ENCODE measurements around the gene TPD52L1.
"Not testable (repeated sequence)": the region's sequence is repeated elsewhere in the genome, so short reads cannot be mapped to it uniquely, and the experiment has no call there.

The TPD52L1 gene

GRCh38 chr6:125144822-125145221 lies 8.8 kb upstream of the TPD52L1 start:
- no peak for DNase-seq

- DNase-seq: no peak
Observed at GRCh38 chr6:125149256-125150144, 4.1 kb upstream of the TPD52L1 start.

GRCh38 chr6:125151700-125152099 lies 1.9 kb upstream of the TPD52L1 start:
- no peak for DNase-seq

- no peak for DNase-seq
Observed at GRCh38 chr6:125154118-125154760, 666 bp downstream of the TPD52L1 start.

- no peak for DNase-seq
Observed at GRCh38 chr6:125154761-125155135, 1.2 kb downstream of the TPD52L1 start.

GRCh38 chr6:125155344-125155743 lies 1.8 kb downstream of the TPD52L1 start:
- no peak for DNase-seq

GRCh38 chr6:125156496-125156895 lies 2.9 kb downstream of the TPD52L1 start:
- no peak for DNase-seq

- no peak for DNase-seq
Observed at GRCh38 chr6:125157280-125157679, 3.7 kb downstream of the TPD52L1 start.

- DNase-seq: no peak
Observed at GRCh38 chr6:125157725-125158124, 4.2 kb downstream of the TPD52L1 start.

- DNase-seq: not testable (repeated sequence)
Observed at GRCh38 chr6:125163339-125163738, 9.8 kb downstream of the TPD52L1 start.

- DNase-seq: no peak
Observed at GRCh38 chr6:125163811-125164210, 10.2 kb downstream of the TPD52L1 start.

GRCh38 chr6:125164696-125165095 lies 11.1 kb downstream of the TPD52L1 start:
- DNase-seq: no peak

- DNase-seq: no peak
Observed at GRCh38 chr6:125165256-125165655, 11.7 kb downstream of the TPD52L1 start.

GRCh38 chr6:125165776-125166175 lies 12.2 kb downstream of the TPD52L1 start:
- no peak for DNase-seq

- DNase-seq: no peak
Observed at GRCh38 chr6:125166711-125167110, 13.1 kb downstream of the TPD52L1 start.

- no peak for DNase-seq
Observed at GRCh38 chr6:125167579-125167978, 14.0 kb downstream of the TPD52L1 start.

- no peak for DNase-seq
Observed at GRCh38 chr6:125169058-125169457, 15.5 kb downstream of the TPD52L1 start.

GRCh38 chr6:125169522-125169921 lies 15.9 kb downstream of the TPD52L1 start:
- DNase-seq: no peak

- no peak for DNase-seq
Observed at GRCh38 chr6:125170376-125170775, 16.8 kb downstream of the TPD52L1 start.

- no peak for DNase-seq
Observed at GRCh38 chr6:125173341-125174095, 19.9 kb downstream of the TPD52L1 start.

- no peak for DNase-seq
Observed at GRCh38 chr6:125174626-125175025, 21.1 kb downstream of the TPD52L1 start.

- no peak for DNase-seq
Observed at GRCh38 chr6:125175466-125176048, 22.0 kb downstream of the TPD52L1 start.
